ENCODE measurements around the gene LYRM9. TPM values are rescaled to one million over a fixed set of nuclear protein-coding genes. Genes with fewer than 3 reads are reported as not detected.

LYRM9 gene
- total and polyA plus RNA-seq, 9 of the 15 experiments (the other 6 are each of a cell fraction or from before 2014, with no cell fraction given), result 0.98 to 4.7 (median 1.8) TPM

DNA sequence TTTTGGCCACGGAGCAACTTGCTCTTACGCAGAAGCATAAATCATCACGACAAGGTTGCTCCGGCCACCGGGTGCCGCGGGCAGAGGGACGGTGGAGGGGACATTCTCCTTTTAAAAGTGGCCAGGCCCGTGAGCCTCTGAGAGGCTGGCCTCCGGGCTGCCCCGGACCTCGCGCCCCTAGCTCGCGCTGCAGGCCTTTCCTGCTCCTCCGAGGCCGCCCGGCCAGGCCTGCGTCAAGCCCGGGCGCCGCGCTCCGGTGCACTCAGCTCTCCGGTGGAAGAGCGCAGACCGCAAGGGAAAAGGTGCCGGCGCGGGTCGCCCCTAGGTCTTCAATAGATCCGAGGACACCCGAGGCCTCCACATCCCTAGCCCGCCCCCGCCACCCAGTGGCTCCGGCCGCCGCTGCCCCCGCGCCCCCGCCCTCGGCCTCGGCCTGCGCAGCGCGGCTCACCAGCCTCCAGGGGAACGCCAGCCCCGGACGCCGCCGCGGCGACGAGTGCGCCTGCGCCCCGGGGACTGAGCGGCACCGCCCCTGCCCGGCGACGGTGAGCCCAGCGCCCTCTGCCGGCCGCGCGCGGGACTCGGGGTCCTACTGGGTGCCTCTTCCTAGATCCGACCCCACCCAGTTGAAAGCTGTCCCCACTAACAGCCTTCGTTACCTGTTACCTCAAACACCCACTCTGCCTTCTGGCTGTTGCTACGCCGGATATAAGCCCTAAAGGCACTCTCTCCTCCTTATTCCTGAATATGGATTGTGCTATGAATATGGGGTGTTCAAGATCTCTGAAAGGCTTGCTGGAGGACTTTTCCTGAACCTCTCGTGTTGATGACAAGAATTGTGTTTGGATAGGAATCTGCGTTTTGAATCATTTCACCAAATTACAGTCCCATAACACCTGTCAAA is at the start of gene LYRM9 (continued):
- TF ChIP-seq YY1 (IDR thresholded peaks at IDR 0.05; ENCODE audit: borderline replicate concordance in 1 of 3, control insufficient read depth in 1 of 3, extremely low read depth in 1 of 3, insufficient read depth in 3 of 3, insufficient read length in 1 of 3, insufficient replicate concordance in 2 of 3, low read depth in 1 of 3, low read length in 2 of 3), result peak in 2 of 3 experiments; percentile 38 to 44
- TF ChIP-seq ERF (CRISPR knock-in tag; IDR thresholded peaks at IDR 0.05), result no peak
- TF ChIP-seq, protein P1, sequence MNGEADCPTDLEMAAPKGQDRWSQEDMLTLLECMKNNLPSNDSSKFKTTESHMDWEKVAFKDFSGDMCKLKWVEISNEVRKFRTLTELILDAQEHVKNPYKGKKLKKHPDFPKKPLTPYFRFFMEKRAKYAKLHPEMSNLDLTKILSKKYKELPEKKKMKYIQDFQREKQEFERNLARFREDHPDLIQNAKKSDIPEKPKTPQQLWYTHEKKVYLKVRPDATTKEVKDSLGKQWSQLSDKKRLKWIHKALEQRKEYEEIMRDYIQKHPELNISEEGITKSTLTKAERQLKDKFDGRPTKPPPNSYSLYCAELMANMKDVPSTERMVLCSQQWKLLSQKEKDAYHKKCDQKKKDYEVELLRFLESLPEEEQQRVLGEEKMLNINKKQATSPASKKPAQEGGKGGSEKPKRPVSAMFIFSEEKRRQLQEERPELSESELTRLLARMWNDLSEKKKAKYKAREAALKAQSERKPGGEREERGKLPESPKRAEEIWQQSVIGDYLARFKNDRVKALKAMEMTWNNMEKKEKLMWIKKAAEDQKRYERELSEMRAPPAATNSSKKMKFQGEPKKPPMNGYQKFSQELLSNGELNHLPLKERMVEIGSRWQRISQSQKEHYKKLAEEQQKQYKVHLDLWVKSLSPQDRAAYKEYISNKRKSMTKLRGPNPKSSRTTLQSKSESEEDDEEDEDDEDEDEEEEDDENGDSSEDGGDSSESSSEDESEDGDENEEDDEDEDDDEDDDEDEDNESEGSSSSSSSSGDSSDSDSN (IDR thresholded peaks at IDR 0.05; ENCODE audit: borderline replicate concordance in 1 of 2, low read depth in 2 of 2, low read length in 2 of 2), result peak; percentile 74 to 86; a peak in 2 of 4 replicates
- TF ChIP-seq L3MBTL2 (IDR thresholded peaks at IDR 0.05), result peak; percentile 82
- TF ChIP-seq, protein P2, sequence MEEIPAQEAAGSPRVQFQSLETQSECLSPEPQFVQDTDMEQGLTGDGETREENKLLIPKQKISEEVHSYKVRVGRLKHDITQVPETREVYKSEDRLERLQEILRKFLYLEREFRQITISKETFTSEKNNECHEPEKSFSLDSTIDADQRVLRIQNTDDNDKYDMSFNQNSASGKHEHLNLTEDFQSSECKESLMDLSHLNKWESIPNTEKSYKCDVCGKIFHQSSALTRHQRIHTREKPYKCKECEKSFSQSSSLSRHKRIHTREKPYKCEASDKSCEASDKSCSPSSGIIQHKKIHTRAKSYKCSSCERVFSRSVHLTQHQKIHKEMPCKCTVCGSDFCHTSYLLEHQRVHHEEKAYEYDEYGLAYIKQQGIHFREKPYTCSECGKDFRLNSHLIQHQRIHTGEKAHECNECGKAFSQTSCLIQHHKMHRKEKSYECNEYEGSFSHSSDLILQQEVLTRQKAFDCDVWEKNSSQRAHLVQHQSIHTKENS (CRISPR knock-in tag; IDR thresholded peaks at IDR 0.05), result no peak
- no peak for TF ChIP-seq HCFC1 (IDR thresholded peaks at IDR 0.05; ENCODE audit: low read depth, low read length)
- TF ChIP-seq, protein P3, sequence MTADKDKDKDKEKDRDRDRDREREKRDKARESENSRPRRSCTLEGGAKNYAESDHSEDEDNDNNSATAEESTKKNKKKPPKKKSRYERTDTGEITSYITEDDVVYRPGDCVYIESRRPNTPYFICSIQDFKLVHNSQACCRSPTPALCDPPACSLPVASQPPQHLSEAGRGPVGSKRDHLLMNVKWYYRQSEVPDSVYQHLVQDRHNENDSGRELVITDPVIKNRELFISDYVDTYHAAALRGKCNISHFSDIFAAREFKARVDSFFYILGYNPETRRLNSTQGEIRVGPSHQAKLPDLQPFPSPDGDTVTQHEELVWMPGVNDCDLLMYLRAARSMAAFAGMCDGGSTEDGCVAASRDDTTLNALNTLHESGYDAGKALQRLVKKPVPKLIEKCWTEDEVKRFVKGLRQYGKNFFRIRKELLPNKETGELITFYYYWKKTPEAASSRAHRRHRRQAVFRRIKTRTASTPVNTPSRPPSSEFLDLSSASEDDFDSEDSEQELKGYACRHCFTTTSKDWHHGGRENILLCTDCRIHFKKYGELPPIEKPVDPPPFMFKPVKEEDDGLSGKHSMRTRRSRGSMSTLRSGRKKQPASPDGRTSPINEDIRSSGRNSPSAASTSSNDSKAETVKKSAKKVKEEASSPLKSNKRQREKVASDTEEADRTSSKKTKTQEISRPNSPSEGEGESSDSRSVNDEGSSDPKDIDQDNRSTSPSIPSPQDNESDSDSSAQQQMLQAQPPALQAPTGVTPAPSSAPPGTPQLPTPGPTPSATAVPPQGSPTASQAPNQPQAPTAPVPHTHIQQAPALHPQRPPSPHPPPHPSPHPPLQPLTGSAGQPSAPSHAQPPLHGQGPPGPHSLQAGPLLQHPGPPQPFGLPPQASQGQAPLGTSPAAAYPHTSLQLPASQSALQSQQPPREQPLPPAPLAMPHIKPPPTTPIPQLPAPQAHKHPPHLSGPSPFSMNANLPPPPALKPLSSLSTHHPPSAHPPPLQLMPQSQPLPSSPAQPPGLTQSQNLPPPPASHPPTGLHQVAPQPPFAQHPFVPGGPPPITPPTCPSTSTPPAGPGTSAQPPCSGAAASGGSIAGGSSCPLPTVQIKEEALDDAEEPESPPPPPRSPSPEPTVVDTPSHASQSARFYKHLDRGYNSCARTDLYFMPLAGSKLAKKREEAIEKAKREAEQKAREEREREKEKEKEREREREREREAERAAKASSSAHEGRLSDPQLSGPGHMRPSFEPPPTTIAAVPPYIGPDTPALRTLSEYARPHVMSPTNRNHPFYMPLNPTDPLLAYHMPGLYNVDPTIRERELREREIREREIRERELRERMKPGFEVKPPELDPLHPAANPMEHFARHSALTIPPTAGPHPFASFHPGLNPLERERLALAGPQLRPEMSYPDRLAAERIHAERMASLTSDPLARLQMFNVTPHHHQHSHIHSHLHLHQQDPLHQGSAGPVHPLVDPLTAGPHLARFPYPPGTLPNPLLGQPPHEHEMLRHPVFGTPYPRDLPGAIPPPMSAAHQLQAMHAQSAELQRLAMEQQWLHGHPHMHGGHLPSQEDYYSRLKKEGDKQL (CRISPR knock-in tag; IDR thresholded peaks at IDR 0.05; ENCODE audit: borderline replicate concordance), result no peak
- no peak; the same call in 1 of the 2 replicates for TF ChIP-seq HDAC2 (IDR thresholded peaks at IDR 0.05)
- TF ChIP-seq, protein P4, sequence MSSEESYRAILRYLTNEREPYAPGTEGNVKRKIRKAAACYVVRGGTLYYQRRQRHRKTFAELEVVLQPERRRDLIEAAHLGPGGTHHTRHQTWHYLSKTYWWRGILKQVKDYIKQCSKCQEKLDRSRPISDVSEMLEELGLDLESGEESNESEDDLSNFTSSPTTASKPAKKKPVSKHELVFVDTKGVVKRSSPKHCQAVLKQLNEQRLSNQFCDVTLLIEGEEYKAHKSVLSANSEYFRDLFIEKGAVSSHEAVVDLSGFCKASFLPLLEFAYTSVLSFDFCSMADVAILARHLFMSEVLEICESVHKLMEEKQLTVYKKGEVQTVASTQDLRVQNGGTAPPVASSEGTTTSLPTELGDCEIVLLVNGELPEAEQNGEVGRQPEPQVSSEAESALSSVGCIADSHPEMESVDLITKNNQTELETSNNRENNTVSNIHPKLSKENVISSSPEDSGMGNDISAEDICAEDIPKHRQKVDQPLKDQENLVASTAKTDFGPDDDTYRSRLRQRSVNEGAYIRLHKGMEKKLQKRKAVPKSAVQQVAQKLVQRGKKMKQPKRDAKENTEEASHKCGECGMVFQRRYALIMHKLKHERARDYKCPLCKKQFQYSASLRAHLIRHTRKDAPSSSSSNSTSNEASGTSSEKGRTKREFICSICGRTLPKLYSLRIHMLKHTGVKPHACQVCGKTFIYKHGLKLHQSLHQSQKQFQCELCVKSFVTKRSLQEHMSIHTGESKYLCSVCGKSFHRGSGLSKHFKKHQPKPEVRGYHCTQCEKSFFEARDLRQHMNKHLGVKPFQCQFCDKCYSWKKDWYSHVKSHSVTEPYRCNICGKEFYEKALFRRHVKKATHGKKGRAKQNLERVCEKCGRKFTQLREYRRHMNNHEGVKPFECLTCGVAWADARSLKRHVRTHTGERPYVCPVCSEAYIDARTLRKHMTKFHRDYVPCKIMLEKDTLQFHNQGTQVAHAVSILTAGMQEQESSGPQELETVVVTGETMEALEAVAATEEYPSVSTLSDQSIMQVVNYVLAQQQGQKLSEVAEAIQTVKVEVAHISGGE (CRISPR knock-in tag; IDR thresholded peaks at IDR 0.05), result peak in 1 of 3 experiments; percentile 56; a peak in 2 of 6 replicates

Measured in K562 (cell line).